Astrocyte (in vitro differentiated cells and primary cell): ENCODE results near the gene KRT75. TPM values are rescaled to one million over a fixed set of nuclear protein-coding genes. Genes with fewer than 3 reads are reported as not detected.

ENCODE experiments used
- DNase-seq: peaks from one replicate; pipeline ENCODE4 v3.0.0-alpha.2; 2010; ENCODE audit warnings: low read depth
- FAIRE-seq: peaks from 2 replicates; lab custom pipeline; 2011; peaks lifted over from hg19 to GRCh38; lab: Jason Lieb, UNC
- H2AFZ ChIP-seq: 2 replicates; pipeline ENCODE4 v1.6.0; 2012; ENCODE audit warnings: low read depth, low read length, inconsistent platforms
- H3K27ac ChIP-seq: 2 replicates; pipeline ENCODE4 v1.5.1; 2011; ENCODE audit warnings: low read depth, low read length, inconsistent platforms
- H3K27me3 ChIP-seq: 2 replicates; pipeline ENCODE4 v1.6.0; 2011; ENCODE audit warnings: low read length, inconsistent platforms; ENCODE audit not compliant: insufficient read depth
- H3K36me3 ChIP-seq: 2 replicates; pipeline ENCODE4 v1.5.1; 2011; ENCODE audit warnings: low read length, inconsistent platforms; ENCODE audit not compliant: insufficient read depth
- H3K4me1 ChIP-seq: 2 replicates; pipeline ENCODE4 v1.5.1; 2011; ENCODE audit warnings: low read length, inconsistent platforms; ENCODE audit not compliant: insufficient read depth
- H3K4me2 ChIP-seq: 2 replicates; pipeline ENCODE4 v1.6.0; 2012; ENCODE audit warnings: low read length, inconsistent platforms
- H3K4me3 ChIP-seq: 2 replicates; pipeline ENCODE4 v1.5.1; 2011; ENCODE audit warnings: low read depth, mild to moderate bottlenecking, low read length, inconsistent platforms; ENCODE audit not compliant: insufficient read depth
- H3K79me2 ChIP-seq: 2 replicates; pipeline ENCODE4 v1.6.0; 2012; ENCODE audit warnings: mild to moderate bottlenecking, low read length, inconsistent platforms; ENCODE audit not compliant: insufficient read depth
- H3K9ac ChIP-seq: 2 replicates; pipeline ENCODE4 v1.6.0; 2012; ENCODE audit warnings: mild to moderate bottlenecking, low read length, inconsistent platforms
- H3K9me3 ChIP-seq: 2 replicates; pipeline ENCODE4 v1.5.1; 2012; ENCODE audit warnings: low read depth, mild to moderate bottlenecking, low read length, inconsistent platforms; ENCODE audit not compliant: insufficient read depth
- H4K20me1 ChIP-seq: 2 replicates; pipeline ENCODE4 v1.6.0; 2012; ENCODE audit warnings: low read length, inconsistent platforms; ENCODE audit not compliant: insufficient read depth
- H3K27ac Mint-ChIP-seq: one replicate; pipeline ENCODE4 v1.8.0; 2021; ENCODE audit warnings: mild to moderate bottlenecking, mixed read lengths; ENCODE audit not compliant: unreplicated experiment
- H3K27me3 Mint-ChIP-seq: one replicate; pipeline ENCODE4 v1.8.0; 2021; ENCODE audit warnings: low read depth, mixed read lengths; ENCODE audit not compliant: unreplicated experiment
- H3K36me3 Mint-ChIP-seq: one replicate; pipeline ENCODE4 v1.8.0; 2021; ENCODE audit warnings: low read depth, mixed read lengths; ENCODE audit not compliant: unreplicated experiment
- H3K4me1 Mint-ChIP-seq: one replicate; pipeline ENCODE4 v1.8.0; 2021; ENCODE audit warnings: low read depth, mixed read lengths; ENCODE audit not compliant: unreplicated experiment
- H3K4me3 Mint-ChIP-seq: one replicate; pipeline ENCODE4 v1.8.0; 2021; ENCODE audit warnings: mild to moderate bottlenecking, moderate library complexity, mixed read lengths; ENCODE audit not compliant: unreplicated experiment
- H3K9me3 Mint-ChIP-seq: one replicate; pipeline ENCODE4 v1.8.0; 2021; ENCODE audit warnings: mild to moderate bottlenecking, mixed read lengths; ENCODE audit not compliant: unreplicated experiment
- CTCF ChIP-seq: IDR thresholded peaks from 2 replicates; pipeline ENCODE4 v1.5.1; 2011; ENCODE audit warnings: low read depth, mild to moderate bottlenecking, inconsistent platforms, low read length, moderate library complexity; ENCODE audit not compliant: insufficient read depth
- EZH2 ChIP-seq: IDR thresholded peaks from 2 replicates; pipeline ENCODE4 v1.6.1; 2012; ENCODE audit warnings: mild to moderate bottlenecking, low read length, inconsistent platforms; ENCODE audit not compliant: insufficient read depth
- total RNA-seq: library from RNA; stranded (reverse); gene quantifications from 2 replicates; pipeline ENCODE4 v1.2.1, GENCODE V29; 2021

The KRT75 gene
- total RNA-seq, 1 donor from 2014 or later = not detected

GRCh38 chr12:52399756-52400155 lies 34.4 kb downstream of the KRT75 start:
- no peak for DNase-seq
- no peak overlapping the region for H3K27ac ChIP-seq
- H3K9ac ChIP-seq = no peak overlapping the region
- Mint-ChIP-seq H3K9me3 (no peaks in the 10 kb centered on the region), H3K27me3 (peaks cover 88% of the 10 kb centered on the region), H3K27ac (no peak overlapping the region), H3K36me3 (no peaks in the 10 kb centered on the region), H3K4me1 (no peaks in the 10 kb centered on the region), H3K4me3 (no peak overlapping the region)
- H3K79me2 ChIP-seq = no peaks in the 10 kb centered on the region
- no peaks in the 10 kb centered on the region for H4K20me1 ChIP-seq
- H3K4me2 ChIP-seq = no peak overlapping the region
- H3K27me3 ChIP-seq = peaks cover 17% of the 10 kb centered on the region
- no peak for FAIRE-seq
- no peaks in the 10 kb centered on the region for H3K36me3 ChIP-seq
- H3K4me3 ChIP-seq = no peak overlapping the region
- no peaks in the 10 kb centered on the region for H3K4me1 ChIP-seq
- TF ChIP-seq EZH2 = no peak
- TF ChIP-seq CTCF = no peak
- H3K9me3 ChIP-seq = no peaks in the 10 kb centered on the region
- no peak overlapping the region for H2AFZ ChIP-seq

- H3K4me3 Mint-ChIP-seq = no peak overlapping the region
- no peaks in the 10 kb centered on the region for H3K4me1 Mint-ChIP-seq
- H3K9me3 ChIP-seq = no peaks in the 10 kb centered on the region
- no peaks in the 10 kb centered on the region for H3K4me1 ChIP-seq
- H3K79me2 ChIP-seq = no peaks in the 10 kb centered on the region
- H3K27me3 ChIP-seq = peaks cover 17% of the 10 kb centered on the region
- H3K36me3 Mint-ChIP-seq = no peaks in the 10 kb centered on the region
- H2AFZ ChIP-seq = no peak overlapping the region
- H3K9me3 Mint-ChIP-seq = no peaks in the 10 kb centered on the region
- H3K9ac ChIP-seq = no peak overlapping the region
- no peak for DNase-seq
- H4K20me1 ChIP-seq = no peaks in the 10 kb centered on the region
- no peaks in the 10 kb centered on the region for H3K36me3 ChIP-seq
- H3K4me3 ChIP-seq = no peak overlapping the region
- FAIRE-seq = no peak
- H3K27ac Mint-ChIP-seq = no peak overlapping the region
- H3K27ac ChIP-seq = no peak overlapping the region
- TF ChIP-seq CTCF = no peak
- no peak for TF ChIP-seq EZH2
- H3K27me3 Mint-ChIP-seq = peaks cover 84% of the 10 kb centered on the region
- no peak overlapping the region for H3K4me2 ChIP-seq
These were observed 36.0 kb downstream of the KRT75 start for GRCh38 chr12:52398176-52398575.

- Histone ChIP-seq H3K9me3 (no peaks in the 10 kb centered on the region), H3K9ac (no peak overlapping the region), H3K36me3 (no peaks in the 10 kb centered on the region), H2AFZ (no peak overlapping the region), H3K4me1 (no peaks in the 10 kb centered on the region), H3K4me3 (no peak overlapping the region), H4K20me1 (no peaks in the 10 kb centered on the region), H3K79me2 (no peaks in the 10 kb centered on the region), H3K27me3 (peaks cover 17% of the 10 kb centered on the region), H3K27ac (no peak overlapping the region), H3K4me2 (no peak overlapping the region)
- H3K9me3 Mint-ChIP-seq = no peaks in the 10 kb centered on the region
- H3K4me3 Mint-ChIP-seq = no peak overlapping the region
- H3K27me3 Mint-ChIP-seq = peaks cover 75% of the 10 kb centered on the region
- H3K36me3 Mint-ChIP-seq = no peaks in the 10 kb centered on the region
- no peak overlapping the region for H3K27ac Mint-ChIP-seq
- FAIRE-seq = no peak
- no peak for TF ChIP-seq CTCF
- no peak for TF ChIP-seq EZH2
- H3K4me1 Mint-ChIP-seq = peaks cover 2% of the 10 kb centered on the region
- DNase-seq = no peak
These were observed 37.5 kb downstream of the KRT75 start for GRCh38 chr12:52396656-52397055.
